Astrocyte (in vitro differentiated cells and primary cell): ENCODE measurements around the gene VWCE. TPM values are rescaled to one million over a fixed set of nuclear protein-coding genes. Genes with fewer than 3 reads are reported as not detected.

Experiments used
- DNase-seq: peaks from one replicate; pipeline ENCODE4 v3.0.0-alpha.2; 2010; ENCODE audit warnings: low read depth
- FAIRE-seq: peaks from 2 replicates; lab custom pipeline; 2011; peaks lifted over from hg19 to GRCh38; lab: Jason Lieb, UNC
- H2AFZ ChIP-seq: 2 replicates; pipeline ENCODE4 v1.6.0; 2012; ENCODE audit warnings: low read depth, low read length, inconsistent platforms
- H3K27ac ChIP-seq: 2 replicates; pipeline ENCODE4 v1.5.1; 2011; ENCODE audit warnings: low read depth, low read length, inconsistent platforms
- H3K27me3 ChIP-seq: 2 replicates; pipeline ENCODE4 v1.6.0; 2011; ENCODE audit warnings: low read length, inconsistent platforms; ENCODE audit not compliant: insufficient read depth
- H3K36me3 ChIP-seq: 2 replicates; pipeline ENCODE4 v1.5.1; 2011; ENCODE audit warnings: low read length, inconsistent platforms; ENCODE audit not compliant: insufficient read depth
- H3K4me1 ChIP-seq: 2 replicates; pipeline ENCODE4 v1.5.1; 2011; ENCODE audit warnings: low read length, inconsistent platforms; ENCODE audit not compliant: insufficient read depth
- H3K4me2 ChIP-seq: 2 replicates; pipeline ENCODE4 v1.6.0; 2012; ENCODE audit warnings: low read length, inconsistent platforms
- H3K4me3 ChIP-seq: 2 replicates; pipeline ENCODE4 v1.5.1; 2011; ENCODE audit warnings: low read depth, mild to moderate bottlenecking, low read length, inconsistent platforms; ENCODE audit not compliant: insufficient read depth
- H3K79me2 ChIP-seq: 2 replicates; pipeline ENCODE4 v1.6.0; 2012; ENCODE audit warnings: mild to moderate bottlenecking, low read length, inconsistent platforms; ENCODE audit not compliant: insufficient read depth
- H3K9ac ChIP-seq: 2 replicates; pipeline ENCODE4 v1.6.0; 2012; ENCODE audit warnings: mild to moderate bottlenecking, low read length, inconsistent platforms
- H3K9me3 ChIP-seq: 2 replicates; pipeline ENCODE4 v1.5.1; 2012; ENCODE audit warnings: low read depth, mild to moderate bottlenecking, low read length, inconsistent platforms; ENCODE audit not compliant: insufficient read depth
- H4K20me1 ChIP-seq: 2 replicates; pipeline ENCODE4 v1.6.0; 2012; ENCODE audit warnings: low read length, inconsistent platforms; ENCODE audit not compliant: insufficient read depth
- H3K27ac Mint-ChIP-seq: one replicate; pipeline ENCODE4 v1.8.0; 2021; ENCODE audit warnings: mild to moderate bottlenecking, mixed read lengths; ENCODE audit not compliant: unreplicated experiment
- H3K27me3 Mint-ChIP-seq: one replicate; pipeline ENCODE4 v1.8.0; 2021; ENCODE audit warnings: low read depth, mixed read lengths; ENCODE audit not compliant: unreplicated experiment
- H3K36me3 Mint-ChIP-seq: one replicate; pipeline ENCODE4 v1.8.0; 2021; ENCODE audit warnings: low read depth, mixed read lengths; ENCODE audit not compliant: unreplicated experiment
- H3K4me1 Mint-ChIP-seq: one replicate; pipeline ENCODE4 v1.8.0; 2021; ENCODE audit warnings: low read depth, mixed read lengths; ENCODE audit not compliant: unreplicated experiment
- H3K4me3 Mint-ChIP-seq: one replicate; pipeline ENCODE4 v1.8.0; 2021; ENCODE audit warnings: mild to moderate bottlenecking, moderate library complexity, mixed read lengths; ENCODE audit not compliant: unreplicated experiment
- H3K9me3 Mint-ChIP-seq: one replicate; pipeline ENCODE4 v1.8.0; 2021; ENCODE audit warnings: mild to moderate bottlenecking, mixed read lengths; ENCODE audit not compliant: unreplicated experiment
- EZH2 ChIP-seq: IDR thresholded peaks from 2 replicates; pipeline ENCODE4 v1.6.1; 2012; ENCODE audit warnings: mild to moderate bottlenecking, low read length, inconsistent platforms; ENCODE audit not compliant: insufficient read depth
- total RNA-seq: library from RNA; stranded (reverse); gene quantifications from 2 replicates; pipeline ENCODE4 v1.2.1, GENCODE V29; 2021
- TF ChIP-seq, protein P1 (sequence below): IDR thresholded peaks from 2 replicates; pipeline ENCODE4 v1.5.1; 2011; ENCODE audit warnings: low read depth, mild to moderate bottlenecking, inconsistent platforms, low read length, moderate library complexity; ENCODE audit not compliant: insufficient read depth

VWCE gene
- total RNA-seq, 1 donor from 2014 or later = 17.7 TPM

DNA sequence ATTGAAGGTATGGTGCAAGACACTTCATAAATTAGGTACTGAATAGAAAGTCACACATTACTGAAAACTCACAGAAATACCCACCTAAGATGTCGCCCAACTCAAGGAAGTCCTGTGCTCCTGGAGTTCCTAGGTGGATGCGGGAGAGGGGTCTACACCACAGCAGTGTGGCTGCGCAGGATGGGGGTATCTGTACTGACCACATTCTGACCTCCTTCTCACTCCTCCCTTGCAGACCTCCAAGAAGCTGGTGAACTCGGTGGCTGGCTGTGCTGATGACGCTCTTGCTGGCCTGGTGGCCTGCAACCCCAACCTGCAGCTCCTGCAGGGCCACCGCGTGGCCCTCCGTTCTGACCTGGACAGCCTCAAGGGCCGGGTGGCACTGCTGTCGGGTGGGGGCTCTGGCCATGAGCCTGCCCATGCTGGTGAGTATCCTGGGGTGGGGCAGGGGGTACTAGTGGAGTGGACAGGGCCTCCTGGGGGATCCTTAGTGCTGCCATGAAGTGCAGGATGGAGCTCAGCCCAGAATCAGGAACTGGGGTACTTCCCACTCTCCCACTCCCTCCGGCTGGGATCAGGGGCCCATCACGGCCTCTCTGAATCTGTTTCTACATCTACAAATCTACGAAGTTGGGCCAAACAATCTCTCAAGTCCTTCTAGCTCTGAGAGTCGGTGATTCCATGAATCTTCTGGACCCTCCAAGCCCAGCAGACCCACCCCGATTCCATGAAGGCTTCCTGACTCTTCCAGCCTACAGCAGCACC, 42.8 kb upstream of the VWCE start:
- no peak for FAIRE-seq
- Histone ChIP-seq H3K27me3 (no peaks in the 10 kb centered on the region), H3K9ac (no peak overlapping the region), H3K9me3 (no peaks in the 10 kb centered on the region), H3K4me3 (no peak overlapping the region), H4K20me1 (no peaks in the 10 kb centered on the region), H3K36me3 (no peaks in the 10 kb centered on the region), H3K4me2 (no peak overlapping the region), H2AFZ (no peak overlapping the region), H3K79me2 (peaks cover 6% of the 10 kb centered on the region), H3K4me1 (peaks cover 16% of the 10 kb centered on the region), H3K27ac (no peak overlapping the region)
- Mint-ChIP-seq H3K4me1 (peaks cover 10% of the 10 kb centered on the region), H3K36me3 (peaks cover 17% of the 10 kb centered on the region), H3K9me3 (no peaks in the 10 kb centered on the region), H3K27ac (no peak overlapping the region), H3K27me3 (peaks cover 6% of the 10 kb centered on the region), H3K4me3 (no peak overlapping the region)
- no peak for TF ChIP-seq EZH2
- TF ChIP-seq, protein P1, sequence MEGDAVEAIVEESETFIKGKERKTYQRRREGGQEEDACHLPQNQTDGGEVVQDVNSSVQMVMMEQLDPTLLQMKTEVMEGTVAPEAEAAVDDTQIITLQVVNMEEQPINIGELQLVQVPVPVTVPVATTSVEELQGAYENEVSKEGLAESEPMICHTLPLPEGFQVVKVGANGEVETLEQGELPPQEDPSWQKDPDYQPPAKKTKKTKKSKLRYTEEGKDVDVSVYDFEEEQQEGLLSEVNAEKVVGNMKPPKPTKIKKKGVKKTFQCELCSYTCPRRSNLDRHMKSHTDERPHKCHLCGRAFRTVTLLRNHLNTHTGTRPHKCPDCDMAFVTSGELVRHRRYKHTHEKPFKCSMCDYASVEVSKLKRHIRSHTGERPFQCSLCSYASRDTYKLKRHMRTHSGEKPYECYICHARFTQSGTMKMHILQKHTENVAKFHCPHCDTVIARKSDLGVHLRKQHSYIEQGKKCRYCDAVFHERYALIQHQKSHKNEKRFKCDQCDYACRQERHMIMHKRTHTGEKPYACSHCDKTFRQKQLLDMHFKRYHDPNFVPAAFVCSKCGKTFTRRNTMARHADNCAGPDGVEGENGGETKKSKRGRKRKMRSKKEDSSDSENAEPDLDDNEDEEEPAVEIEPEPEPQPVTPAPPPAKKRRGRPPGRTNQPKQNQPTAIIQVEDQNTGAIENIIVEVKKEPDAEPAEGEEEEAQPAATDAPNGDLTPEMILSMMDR = no peak
- no peak for DNase-seq

DNA sequence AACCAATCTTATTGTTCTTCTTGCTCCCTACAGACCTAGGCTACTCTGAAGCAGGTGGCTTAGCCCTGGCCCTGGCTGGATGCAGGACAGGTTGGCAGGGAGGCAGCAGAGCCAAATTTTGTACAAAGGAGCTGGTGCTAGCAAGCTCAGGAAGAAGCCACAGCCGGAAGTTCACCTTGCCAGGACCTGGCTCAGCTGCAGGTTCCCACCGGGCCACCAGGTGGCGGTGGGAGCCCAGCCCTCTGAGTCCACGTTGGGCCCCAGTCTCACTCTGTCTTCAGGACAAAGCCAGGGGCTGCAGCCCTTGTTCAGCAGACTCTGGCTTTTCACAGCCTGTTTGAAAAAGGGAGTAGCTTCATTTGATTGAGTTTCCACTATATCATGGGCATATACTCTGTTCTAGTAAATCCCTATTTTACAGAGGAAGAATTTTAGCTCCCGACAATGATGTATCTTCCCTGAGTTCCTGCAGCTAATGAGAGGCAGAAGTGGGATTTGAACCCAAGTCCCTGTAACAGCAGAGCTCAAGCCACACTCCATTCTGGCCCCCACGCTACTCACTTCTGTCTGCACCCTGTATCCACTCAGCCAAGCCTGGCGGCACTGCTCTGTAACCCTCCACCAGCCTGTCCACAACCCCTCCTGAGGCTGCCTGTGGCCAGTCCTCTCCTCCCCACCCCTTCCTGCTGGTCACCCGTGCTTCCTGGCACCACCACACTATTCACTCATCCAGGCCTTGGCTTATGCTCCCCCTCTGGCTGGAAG, 41.2 kb upstream of the VWCE start:
- Mint-ChIP-seq H3K4me1 (peaks cover 20% of the 10 kb centered on the region), H3K27ac (no peak overlapping the region), H3K4me3 (no peak overlapping the region), H3K9me3 (no peaks in the 10 kb centered on the region), H3K36me3 (peaks cover 16% of the 10 kb centered on the region), H3K27me3 (peaks cover 6% of the 10 kb centered on the region)
- Histone ChIP-seq H3K27ac (no peak overlapping the region), H3K27me3 (no peaks in the 10 kb centered on the region), H3K4me3 (no peak overlapping the region), H3K4me2 (no peak overlapping the region), H3K9me3 (no peaks in the 10 kb centered on the region), H3K36me3 (no peaks in the 10 kb centered on the region), H4K20me1 (peaks cover 11% of the 10 kb centered on the region), H2AFZ (peak overlapping the region; percentile 28), H3K9ac (no peak overlapping the region), H3K79me2 (peaks cover 21% of the 10 kb centered on the region), H3K4me1 (peaks cover 27% of the 10 kb centered on the region)
- DNase-seq (peak; percentile 35), FAIRE-seq (no peak)
- TF ChIP-seq EZH2 = no peak
- TF ChIP-seq, protein P1 = peak; percentile 98
